GM23338 (cell line): Measurements from ENCODE around the gene TSACC.

Source experiments
- CREB1 ChIP-seq: fragments of 250-450 bp; sonication (Bioruptor Pico); IDR thresholded peaks from 2 replicates; pipeline ENCODE4 v1.5.0; 2020; ENCODE audit warnings: low read depth, mild to moderate bottlenecking, moderate library complexity
- CTCF ChIP-seq, 2 experiments: fragments of 200-600 bp in 1 of 2; sonication (generic) in 1 of 2; conservative IDR thresholded peaks; 2 replicates each; pipeline versions ENCODE4 v1.5.1 to v1.6.1; 2016 to 2017; ENCODE audit warnings: antibody characterized with exemption in 2 of 2, low read depth in 2 of 2, mild to moderate bottlenecking in 2 of 2, moderate library complexity in 1 of 2
- EZH2 ChIP-seq: fragments of 200-600 bp; sonication (generic); IDR thresholded peaks from one replicate; pipeline ENCODE4 v1.8.0; 2017; ENCODE audit warnings: antibody characterized with exemption, mild to moderate bottlenecking, low read depth; ENCODE audit not compliant: unreplicated experiment
- JUNB ChIP-seq: IDR thresholded peaks from one replicate; pipeline ENCODE4 v1.6.1; 2016; ENCODE audit warnings: antibody characterized with exemption; ENCODE audit not compliant: unreplicated experiment
- NANOG ChIP-seq: IDR thresholded peaks from 2 replicates; pipeline ENCODE4 v1.6.1; 2016; ENCODE audit warnings: antibody characterized with exemption, borderline replicate concordance
- POLR2AphosphoS5 ChIP-seq: IDR thresholded peaks from 2 replicates; pipeline ENCODE4 v1.6.1; 2016; ENCODE audit warnings: antibody characterized with exemption, low read depth
- REST ChIP-seq: IDR thresholded peaks from one replicate; pipeline ENCODE4 v1.6.1; 2018; ENCODE audit warnings: antibody characterized with exemption; ENCODE audit not compliant: unreplicated experiment

- TF ChIP-seq CREB1 (CRISPR knock-in tag) = no peak
- no peak for TF ChIP-seq EZH2
- no peak for TF ChIP-seq CTCF (conservative IDR thresholded peaks at IDR 0.05; ENCODE audit: low read depth in 2 of 2)
- no peak for TF ChIP-seq POLR2AphosphoS5
- no peak for TF ChIP-seq REST
- no peak for TF ChIP-seq NANOG
- TF ChIP-seq JUNB = no peak
These were observed 33.4 kb downstream of the TSACC start for GRCh38 chr1:156371553-156372264.
